Right hindlimb (tissue), 1 donor: ENCODE results near the gene GGN.
A peak's percentile ranks its signal among the peaks of the same experiment; 100 is the strongest.
"Not testable (repeated sequence)": the region's sequence is repeated elsewhere in the genome, so short reads cannot be mapped to it uniquely, and the experiment has no call there.

Experiments used
- DNase-seq: peaks from one replicate; pipeline ENCODE4 v3.0.0-alpha.2; 2018

The GGN gene, protein sequence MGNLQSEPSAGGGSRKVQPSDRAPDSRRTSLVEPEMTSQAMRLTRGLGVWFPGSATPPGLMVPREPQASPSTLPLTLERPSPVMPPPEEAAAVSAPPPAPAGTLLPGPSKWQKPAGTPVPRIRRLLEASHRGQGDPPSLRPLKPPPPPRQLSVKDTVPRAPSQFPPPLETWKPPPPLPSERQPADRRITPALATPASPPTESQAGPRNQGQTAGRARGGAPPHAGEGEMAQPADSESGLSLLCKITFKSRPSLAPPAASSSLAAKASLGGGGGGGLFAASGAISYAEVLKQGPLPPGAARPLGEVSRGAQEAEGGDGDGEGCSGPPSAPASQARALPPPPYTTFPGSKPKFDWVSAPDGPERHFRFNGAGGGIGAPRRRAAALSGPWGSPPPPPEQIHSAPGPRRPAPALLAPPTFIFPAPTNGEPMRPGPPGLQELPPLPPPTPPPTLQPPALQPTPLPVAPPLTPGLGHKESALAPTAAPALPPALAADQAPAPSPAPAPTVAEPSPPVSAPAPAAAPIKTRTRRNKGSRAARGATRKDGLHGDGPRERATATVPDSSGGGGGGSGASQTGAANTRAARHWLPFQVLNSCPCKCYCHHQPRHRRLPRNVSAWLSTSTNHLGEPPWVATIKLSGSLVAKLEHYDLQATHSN

GRCh38 chr19:38387550-38388348, at the start of gene GGN:
Gene GGN, minus strand, starts transcription at chr19:38388034. Its CDS starts 773 bp downstream, at chr19:38387261.
- peak; percentile 72 for DNase-seq

- DNase-seq = no peak
Measured at GRCh38 chr19:38437295-38437694, 49.5 kb upstream of the GGN start.

DNA sequence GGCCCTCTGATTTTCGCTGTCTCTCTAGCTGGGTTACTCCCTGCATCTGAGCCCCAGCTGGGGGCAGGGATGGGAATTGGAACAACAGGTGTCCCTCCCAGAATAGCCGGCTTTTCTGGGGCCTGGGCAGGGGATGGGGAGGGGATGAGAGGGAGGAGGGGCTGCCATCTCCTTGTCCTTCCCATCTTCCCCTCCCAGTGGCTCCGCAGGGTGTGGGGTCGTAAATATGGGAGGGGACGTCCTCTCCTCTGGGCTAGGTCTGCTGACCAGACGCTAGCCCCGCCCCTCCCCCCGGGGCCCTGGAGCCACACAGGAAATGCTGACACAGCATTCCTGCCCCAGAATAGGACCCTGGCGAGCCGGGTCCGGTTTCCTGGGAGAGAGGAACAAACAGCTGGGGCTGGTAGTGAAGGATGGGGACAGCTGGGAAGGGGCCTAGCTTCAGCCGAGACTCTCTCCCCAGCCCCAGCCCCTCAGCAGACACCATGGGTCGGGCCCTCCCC, 46.8 kb upstream of the GGN start:
- peak; percentile 90 for DNase-seq

DNA sequence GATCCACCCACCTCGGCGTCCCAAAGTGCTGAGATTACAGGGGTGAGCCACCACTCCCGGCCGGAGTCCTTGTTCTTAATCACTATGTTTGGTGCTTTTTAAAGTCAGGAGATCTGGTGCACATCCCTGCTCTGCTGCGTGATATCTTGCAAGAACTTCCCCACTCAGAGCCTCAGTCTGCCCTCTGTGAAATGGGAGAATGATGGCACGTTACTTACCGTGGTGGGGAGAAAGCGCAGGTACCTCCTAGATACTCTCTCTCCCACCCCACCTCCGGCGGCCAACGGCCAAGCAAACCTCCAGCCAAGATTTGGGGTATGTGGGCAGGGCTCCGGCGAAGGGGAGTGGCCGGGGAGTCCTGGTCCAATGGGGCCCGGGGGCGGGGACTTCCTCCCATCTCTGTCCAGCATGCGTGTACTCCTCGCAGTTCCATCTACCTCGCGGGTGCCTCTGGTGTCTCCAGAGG, 45.5 kb upstream of the GGN start, which contains the start of gene RYR1:
Gene RYR1 (plus strand): TSS at position 424 of the 466 bp plus-strand sequence. CDS start 139 bp downstream, outside the sequence.
- peak; percentile 76 for DNase-seq

- DNase-seq = no peak
Measured at GRCh38 chr19:38430931-38431330, 43.1 kb upstream of the GGN start.

DNA sequence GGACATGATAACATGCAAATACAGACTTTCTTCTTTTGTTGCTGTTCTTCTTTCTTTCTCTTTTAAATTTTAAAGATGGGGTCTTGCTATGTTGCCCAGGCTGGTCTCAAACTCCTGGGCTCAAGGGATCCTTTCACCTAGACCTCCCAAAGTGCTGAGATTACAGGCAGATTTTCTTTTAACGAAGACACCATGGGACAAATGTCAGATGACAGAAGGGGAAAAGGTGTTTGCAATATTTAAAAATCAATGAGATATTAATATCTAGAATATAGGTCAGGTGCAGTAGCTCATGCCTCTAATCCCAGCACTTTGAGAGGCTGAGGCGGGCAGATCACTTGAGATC, 42.0 kb upstream of the GGN start:
- DNase-seq = no peak

DNA sequence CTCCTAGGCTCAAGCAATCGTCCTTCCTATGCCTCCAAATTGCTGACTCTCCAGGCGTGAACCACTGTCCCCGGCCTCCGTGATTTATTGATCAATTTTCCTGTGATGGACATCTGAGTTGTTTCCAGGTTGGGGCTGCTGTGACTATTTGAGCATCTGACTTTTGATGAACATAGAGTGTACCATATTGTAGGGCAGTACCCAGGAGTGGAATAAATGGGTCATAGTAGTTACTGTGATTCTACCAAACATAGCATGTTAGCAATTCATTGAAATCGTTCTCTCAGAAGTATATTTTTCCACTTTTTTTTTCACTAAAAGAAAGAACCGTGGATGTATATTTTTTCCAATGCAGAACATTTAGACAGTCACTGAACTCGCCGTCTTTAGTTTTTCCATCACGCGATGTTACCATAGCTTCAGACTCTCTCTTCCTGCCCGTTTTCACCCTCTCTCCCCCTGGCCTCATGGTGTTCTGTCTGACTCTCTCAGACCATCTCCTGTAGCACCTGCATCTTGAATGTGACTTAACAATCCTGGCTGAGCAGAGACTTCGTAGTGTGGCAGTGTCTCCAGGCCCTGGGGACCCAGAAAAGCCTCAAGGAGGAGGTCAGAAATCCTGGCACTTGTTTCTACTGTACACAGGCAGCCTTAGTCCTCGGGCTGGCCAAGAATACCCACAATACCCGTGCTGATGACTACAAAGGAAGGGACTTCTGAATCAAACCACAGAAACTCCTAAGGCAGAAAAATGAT, 41.4 kb upstream of the GGN start:
- DNase-seq = no peak

DNA sequence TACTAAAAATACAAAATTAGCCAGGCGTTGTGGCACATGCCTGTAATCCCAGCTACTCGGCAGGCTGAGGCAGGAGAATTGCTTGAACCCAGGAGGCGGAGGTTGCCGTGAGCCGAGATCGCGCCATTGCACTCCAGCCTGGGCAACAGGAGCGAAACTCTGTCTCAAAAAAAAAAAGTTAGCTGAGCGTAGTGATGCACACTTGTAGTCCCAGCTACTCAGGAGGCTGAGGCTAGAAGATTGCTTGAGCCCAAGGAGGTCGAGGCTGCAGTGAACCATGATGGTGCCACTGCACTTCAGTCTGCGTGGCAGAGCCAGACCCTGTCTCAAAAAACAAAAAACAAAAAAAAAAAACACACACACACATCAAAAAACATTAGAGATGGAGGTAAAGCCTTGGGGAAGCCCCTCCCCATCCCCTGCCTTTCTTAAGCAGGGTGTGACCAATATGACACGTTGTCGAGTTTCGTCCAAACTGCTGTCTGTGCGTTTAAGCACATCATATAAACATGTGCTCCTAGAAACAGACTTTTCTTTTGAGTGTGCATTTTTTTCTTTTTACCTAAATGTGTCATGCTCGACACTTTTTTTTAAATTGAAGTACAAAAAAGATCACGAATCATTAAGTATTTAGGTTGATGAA, 39.3 kb upstream of the GGN start:
- DNase-seq = not testable (repeated sequence)

- no peak for DNase-seq
Measured at GRCh38 chr19:38425810-38426466, 38.1 kb upstream of the GGN start, which contains the start of gene RASGRP4. Gene RASGRP4, minus strand, starts transcription at chr19:38426219. Its CDS starts 128 bp downstream, at chr19:38426091.

- no peak for DNase-seq
Measured at GRCh38 chr19:38425222-38425809, 37.5 kb upstream of the GGN start.

GRCh38 chr19:38424272-38424671, 36.4 kb upstream of the GGN start:
- DNase-seq = no peak

DNA sequence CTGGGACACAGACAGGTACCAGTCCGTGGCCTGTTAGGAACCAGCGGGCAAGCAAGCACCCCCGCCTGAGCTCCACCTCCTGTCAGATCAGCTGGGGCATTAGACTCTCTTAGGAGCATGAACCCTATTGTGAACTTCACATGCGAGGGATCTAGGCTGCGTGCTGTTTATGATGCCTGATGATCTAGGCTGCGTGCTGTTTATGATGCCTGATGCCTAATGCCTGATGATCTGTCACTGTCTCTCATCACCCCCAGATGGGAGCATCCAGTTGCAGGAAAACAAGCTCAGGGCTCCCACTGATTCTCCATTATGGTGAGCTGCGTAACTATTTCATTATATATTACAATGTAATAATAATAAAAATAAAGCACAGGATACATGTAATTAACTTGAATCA, 34.6 kb upstream of the GGN start:
- DNase-seq = no peak

DNA sequence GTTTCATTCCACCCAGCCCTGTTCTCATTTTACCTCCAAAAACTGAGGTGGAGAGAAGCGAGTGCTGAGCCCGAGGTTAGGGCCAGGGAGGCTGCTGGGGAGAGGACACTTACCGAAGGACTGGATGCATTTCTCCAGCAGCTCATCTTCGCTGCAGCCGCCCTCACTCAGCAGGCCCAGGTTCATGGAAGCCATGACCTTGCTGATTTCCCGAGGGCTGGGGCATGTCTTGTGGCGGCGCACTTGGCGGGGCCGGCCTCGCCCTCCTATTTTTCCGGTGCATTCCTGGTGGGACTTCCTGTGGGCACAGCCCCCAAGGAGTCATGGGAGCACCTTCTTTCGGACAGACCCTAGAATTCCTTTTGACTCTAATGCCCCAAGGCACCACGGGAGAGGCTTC, 34.0 kb upstream of the GGN start:
- DNase-seq = no peak

DNA sequence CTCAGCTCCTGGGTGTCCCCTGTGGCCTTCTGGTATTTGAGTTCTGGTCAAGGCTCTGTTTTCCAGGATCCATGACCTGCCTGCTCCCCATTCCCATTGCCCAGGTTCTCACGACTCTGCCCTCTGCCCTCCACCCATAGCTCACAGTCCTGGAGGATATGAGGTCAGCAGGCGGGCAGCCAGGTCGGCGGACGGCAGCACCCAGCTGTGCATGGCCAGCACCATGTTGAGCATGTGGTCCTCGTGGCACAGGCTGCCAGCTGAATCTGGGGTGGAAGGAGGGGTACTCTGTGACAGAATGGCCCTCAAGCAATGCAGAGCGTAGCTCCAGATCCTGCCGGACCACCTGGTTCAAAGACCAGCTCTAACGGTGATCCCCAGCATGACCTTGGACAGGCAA, 33.1 kb upstream of the GGN start:
- no peak for DNase-seq

- DNase-seq = peak; percentile 38
Measured at GRCh38 chr19:38417544-38418506, 30.0 kb upstream of the GGN start.

GRCh38 chr19:38417146-38417543, 29.3 kb upstream of the GGN start:
- no peak for DNase-seq

GRCh38 chr19:38413416-38413815, 25.6 kb upstream of the GGN start:
- no peak for DNase-seq

DNA sequence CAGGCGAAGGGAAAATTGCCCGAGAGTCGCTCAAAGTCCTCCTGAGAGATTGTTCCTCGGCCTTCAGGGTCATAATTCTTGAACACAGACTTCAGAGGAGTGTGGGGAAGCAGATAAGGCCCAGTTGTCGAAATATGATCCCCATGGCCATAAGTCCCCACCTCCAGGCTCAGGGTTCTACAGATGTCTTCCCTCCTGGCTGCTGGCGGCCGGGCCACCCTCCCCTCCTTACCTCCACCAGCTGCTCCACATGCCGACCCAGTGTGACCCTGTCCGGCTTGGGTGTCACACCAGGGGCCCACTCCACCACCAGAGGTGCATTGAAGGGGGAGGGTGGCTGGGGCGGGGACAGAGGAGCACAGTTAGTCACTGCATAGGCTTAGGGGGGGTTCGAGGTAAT, 25.1 kb upstream of the GGN start:
- DNase-seq = no peak

- DNase-seq = no peak
Measured at GRCh38 chr19:38412491-38412890, 24.7 kb upstream of the GGN start.

- not testable (repeated sequence) for DNase-seq
Measured at GRCh38 chr19:38411898-38412297, 24.1 kb upstream of the GGN start.
